Effector memory CD8-positive, alpha-beta T cell (primary cell): ENCODE measurements around the gene CRTC1.

Experiments used
- ATAC-seq: fragments of 150-1000 bp; cut with Tn5 transposase; replicated peaks from 2 replicates; pipeline ENCODE4 v1.10.0; 2021; ENCODE audit warnings: mild to moderate bottlenecking, moderate library complexity
- DNase-seq, 3 experiments: peaks; one replicate each; pipeline ENCODE4 v3.0.0; 2021
- H3K27ac Mint-ChIP-seq, 2 donors: one replicate each; pipeline ENCODE4 v1.8.0; 2022; ENCODE audit warnings: mild to moderate bottlenecking in 2 of 2, mixed read lengths in 2 of 2, moderate library complexity in 2 of 2
- H3K27me3 Mint-ChIP-seq, 2 donors: one replicate each; pipeline ENCODE4 v1.8.0; 2022; ENCODE audit warnings: mixed read lengths in 2 of 2
- H3K36me3 Mint-ChIP-seq: one replicate; pipeline ENCODE4 v1.8.0; 2022; ENCODE audit warnings: mild to moderate bottlenecking, moderate library complexity, mixed read lengths; ENCODE audit not compliant: insufficient read depth
- H3K4me1 Mint-ChIP-seq, 2 donors: one replicate each; pipeline ENCODE4 v1.8.0; 2022; ENCODE audit warnings: low read depth in 2 of 2, mixed read lengths in 2 of 2
- H3K4me3 Mint-ChIP-seq, 2 donors: one replicate each; pipeline ENCODE4 v1.8.0; 2022; ENCODE audit warnings: mild to moderate bottlenecking in 2 of 2, mixed read lengths in 2 of 2, moderate library complexity in 2 of 2
- H3K9me3 Mint-ChIP-seq, 2 donors: one replicate each; pipeline ENCODE4 v1.8.0; 2022; ENCODE audit warnings: mixed read lengths in 2 of 2

CRTC1 gene

DNA sequence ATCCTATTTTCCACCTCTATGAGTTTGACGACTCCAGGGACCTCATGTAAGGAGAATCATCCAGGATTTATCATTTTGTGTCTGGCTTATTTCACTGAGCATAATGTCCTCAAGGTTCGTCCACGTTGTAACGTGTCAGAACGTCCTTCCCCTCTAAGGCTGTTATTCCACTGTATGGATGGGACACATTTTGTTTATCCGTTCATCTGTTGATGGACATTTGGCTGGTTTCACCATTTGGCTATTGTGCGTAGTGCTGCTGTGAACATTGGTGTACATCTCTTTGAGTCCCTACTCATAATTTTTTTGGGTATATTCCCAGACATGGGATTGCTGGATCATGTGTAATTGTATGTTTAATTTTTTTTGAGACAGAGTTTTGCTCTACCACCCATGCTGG lies 21.5 kb downstream of the CRTC1 start:
- ATAC-seq (no peak), DNase-seq (no peak)
- peaks cover 12 to 18% of the 10 kb centered on the region in 2 donors for H3K4me1 Mint-ChIP-seq
- H3K36me3 Mint-ChIP-seq: peaks cover 10% of the 10 kb centered on the region
- H3K27me3 Mint-ChIP-seq: no peaks in the 10 kb centered on the region
- no peaks in the 10 kb centered on the region for H3K9me3 Mint-ChIP-seq
- no peak overlapping the region for H3K4me3 Mint-ChIP-seq
- H3K27ac Mint-ChIP-seq: no peak overlapping the region

DNA sequence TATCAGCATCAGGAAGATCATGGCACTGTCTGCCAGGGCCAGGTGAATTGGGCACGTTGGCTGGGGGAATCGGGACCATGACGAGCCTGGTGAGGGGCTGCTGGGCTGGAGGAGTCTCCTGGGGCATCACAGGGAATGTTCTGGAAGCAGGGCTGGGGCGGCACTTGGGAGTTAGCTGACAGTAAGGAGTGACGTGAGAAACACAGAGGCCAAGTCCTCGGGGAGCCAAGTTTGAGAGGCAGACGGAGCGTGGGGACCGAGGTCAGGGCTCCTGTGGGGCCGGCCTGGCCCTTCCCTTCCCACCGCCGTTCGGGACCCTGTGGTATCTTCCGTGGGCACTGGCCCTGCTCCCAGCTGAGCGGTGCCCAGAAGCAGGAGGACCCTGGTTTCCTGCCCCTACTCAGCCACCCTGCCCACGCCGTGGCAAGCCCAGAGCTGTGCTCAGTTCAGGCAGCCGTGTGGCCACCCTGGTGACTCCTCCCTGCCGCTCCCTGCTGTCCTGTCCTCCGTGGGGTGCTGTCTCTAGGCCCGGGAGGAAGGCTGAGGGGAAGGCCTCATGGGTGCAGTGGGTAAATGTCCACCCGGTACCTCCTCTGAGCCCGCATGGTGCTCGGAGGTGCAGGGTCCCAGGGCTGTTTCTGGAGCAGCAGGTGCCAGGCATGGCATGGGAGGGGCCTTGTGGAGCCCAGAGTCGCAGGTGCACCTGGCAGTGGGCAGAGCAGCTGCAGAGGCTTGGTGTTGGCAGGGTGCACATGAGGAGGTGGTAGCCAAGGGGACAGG lies 25.2 kb downstream of the CRTC1 start:
- H3K9me3 Mint-ChIP-seq: no peaks in the 10 kb centered on the region
- no peak overlapping the region for H3K4me3 Mint-ChIP-seq
- ATAC-seq: no peak
- peaks cover 12 to 17% of the 10 kb centered on the region in 2 donors for H3K4me1 Mint-ChIP-seq
- H3K27ac Mint-ChIP-seq: peak overlapping the region in 1 of 2 donors; percentile 49
- DNase-seq: no peak
- H3K27me3 Mint-ChIP-seq: no peaks in the 10 kb centered on the region
- H3K36me3 Mint-ChIP-seq: peaks cover 3% of the 10 kb centered on the region

DNA sequence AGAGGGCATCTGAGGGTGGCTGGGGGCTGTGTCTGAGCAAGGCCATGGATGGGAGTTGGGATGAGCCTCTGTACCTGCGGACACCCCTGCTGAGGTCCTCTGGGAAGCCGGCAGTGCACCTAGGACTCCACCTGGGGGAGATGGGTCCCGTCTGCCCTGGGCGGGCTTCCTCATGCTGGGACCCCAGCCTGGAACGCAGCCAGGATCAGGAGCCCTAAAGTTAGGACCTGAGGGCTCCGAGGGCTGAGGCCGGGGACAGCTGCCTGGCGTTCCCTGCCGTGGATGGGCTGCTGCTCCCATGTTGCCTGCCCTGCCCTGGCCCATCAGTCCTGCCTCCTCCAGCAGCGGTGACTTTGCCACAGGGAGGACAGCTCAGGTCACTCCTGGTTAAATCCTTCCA lies 26.1 kb downstream of the CRTC1 start:
- no peaks in the 10 kb centered on the region for H3K9me3 Mint-ChIP-seq
- H3K27ac Mint-ChIP-seq: peak overlapping the region in 1 of 2 donors; percentile 46

DNA sequence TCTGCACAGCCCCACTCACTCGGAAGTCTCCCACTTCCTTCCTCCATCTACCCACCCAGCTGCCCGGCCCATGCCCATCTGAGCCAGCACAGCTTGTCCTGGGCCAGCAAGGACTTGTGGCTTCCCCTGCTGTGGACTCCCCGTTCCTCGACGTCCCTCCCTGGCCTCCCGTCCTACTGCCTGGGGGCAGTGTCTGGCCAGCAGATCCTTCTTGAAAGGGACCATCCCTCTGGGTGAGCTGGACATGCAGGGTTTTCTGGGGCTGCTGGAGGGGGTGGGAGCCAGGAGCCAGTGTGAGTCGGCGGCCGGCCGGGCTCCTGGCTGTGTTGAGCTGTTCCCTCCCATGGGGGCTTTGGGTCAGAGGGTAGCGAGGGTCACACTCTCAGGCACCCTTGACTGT lies 26.7 kb downstream of the CRTC1 start:
- H3K36me3 Mint-ChIP-seq: peaks cover 3% of the 10 kb centered on the region
- no peaks in the 10 kb centered on the region for H3K9me3 Mint-ChIP-seq
- H3K4me1 Mint-ChIP-seq: peaks cover 16 to 22% of the 10 kb centered on the region in 2 donors
- H3K4me3 Mint-ChIP-seq: no peak overlapping the region
- ATAC-seq (no peak), DNase-seq (no peak)
- H3K27ac Mint-ChIP-seq: peak overlapping the region in 1 of 2 donors; percentile 46
- H3K27me3 Mint-ChIP-seq: no peaks in the 10 kb centered on the region

More for the DNA sequence above, 26.1 kb downstream of the CRTC1 start:
- H3K4me3 Mint-ChIP-seq: no peak overlapping the region
- no peaks in the 10 kb centered on the region for H3K27me3 Mint-ChIP-seq
- ATAC-seq (no peak), DNase-seq (no peak)
- H3K4me1 Mint-ChIP-seq: peaks cover 16 to 19% of the 10 kb centered on the region in 2 donors
- peaks cover 3% of the 10 kb centered on the region for H3K36me3 Mint-ChIP-seq

DNA sequence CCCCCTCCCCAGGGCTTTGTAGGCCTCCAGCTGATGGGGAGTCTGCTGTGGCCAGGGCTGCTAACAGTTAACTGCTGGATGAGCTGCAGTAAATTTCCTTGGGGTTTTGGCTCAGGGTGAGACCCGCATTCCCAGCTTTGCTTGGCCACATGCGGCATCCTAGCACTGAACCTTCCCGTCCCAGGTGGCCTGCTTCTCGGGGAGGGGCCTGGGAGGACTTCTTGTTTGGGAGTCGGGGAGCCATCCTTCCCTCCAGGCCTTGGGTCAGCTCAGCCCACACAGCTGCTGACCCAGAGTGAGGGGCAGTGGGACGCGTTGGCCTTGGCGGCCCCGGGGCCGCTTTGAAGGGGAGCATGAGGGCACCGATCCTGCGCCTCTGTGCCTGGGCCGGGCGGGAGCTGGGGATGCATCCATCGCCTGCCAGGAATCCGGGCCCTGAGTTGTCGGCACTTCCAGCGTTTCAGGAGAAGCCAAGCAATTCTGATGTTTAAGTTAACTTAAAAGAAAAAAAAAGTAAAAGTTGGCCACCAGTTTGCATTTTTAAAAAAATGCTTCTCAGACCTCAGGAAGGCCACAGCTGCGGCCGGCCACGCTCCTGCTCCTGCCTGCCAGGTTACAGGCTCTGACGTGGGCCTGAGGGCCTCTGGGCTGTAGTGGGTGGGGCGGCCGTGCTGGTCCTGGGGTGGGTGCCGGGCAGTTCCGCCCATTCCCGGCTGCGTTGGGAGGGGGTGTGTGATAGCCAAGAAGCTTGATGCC lies 27.7 kb downstream of the CRTC1 start:
- no peaks in the 10 kb centered on the region for H3K9me3 Mint-ChIP-seq
- H3K36me3 Mint-ChIP-seq: peaks cover 3% of the 10 kb centered on the region
- no peak overlapping the region for H3K4me3 Mint-ChIP-seq
- H3K27ac Mint-ChIP-seq: no peak overlapping the region
- H3K27me3 Mint-ChIP-seq: no peaks in the 10 kb centered on the region
- H3K4me1 Mint-ChIP-seq: peaks cover 21 to 24% of the 10 kb centered on the region in 2 donors
- DNase-seq (no peak), ATAC-seq (no peak)

DNA sequence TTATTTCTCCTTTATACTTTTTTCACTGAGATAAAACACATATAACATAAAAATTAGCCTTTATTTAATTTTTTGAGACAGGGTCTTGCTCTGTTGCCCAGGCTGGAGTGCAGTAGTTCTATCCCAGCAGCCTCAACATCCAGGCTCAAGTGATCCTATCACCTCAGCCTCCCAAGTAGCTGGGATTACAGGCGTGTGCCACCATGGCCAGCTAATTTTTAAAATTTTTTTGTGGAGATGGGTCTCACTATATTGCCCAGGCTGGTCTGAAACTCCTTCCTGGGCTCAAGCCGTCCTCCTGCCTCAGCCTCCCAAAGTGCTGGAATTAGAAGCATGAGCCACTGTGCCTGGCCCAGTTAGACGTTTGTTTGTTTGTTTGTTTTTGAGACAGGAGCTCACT lies 28.4 kb downstream of the CRTC1 start:
- Mint-ChIP-seq H3K4me1 (peaks cover 26% of the 10 kb centered on the region in 2 donors), H3K4me3 (no peak overlapping the region), H3K36me3 (peaks cover 3% of the 10 kb centered on the region), H3K9me3 (no peaks in the 10 kb centered on the region), H3K27ac (no peak overlapping the region), H3K27me3 (no peaks in the 10 kb centered on the region)
- ATAC-seq: no peak
- no peak for DNase-seq

DNA sequence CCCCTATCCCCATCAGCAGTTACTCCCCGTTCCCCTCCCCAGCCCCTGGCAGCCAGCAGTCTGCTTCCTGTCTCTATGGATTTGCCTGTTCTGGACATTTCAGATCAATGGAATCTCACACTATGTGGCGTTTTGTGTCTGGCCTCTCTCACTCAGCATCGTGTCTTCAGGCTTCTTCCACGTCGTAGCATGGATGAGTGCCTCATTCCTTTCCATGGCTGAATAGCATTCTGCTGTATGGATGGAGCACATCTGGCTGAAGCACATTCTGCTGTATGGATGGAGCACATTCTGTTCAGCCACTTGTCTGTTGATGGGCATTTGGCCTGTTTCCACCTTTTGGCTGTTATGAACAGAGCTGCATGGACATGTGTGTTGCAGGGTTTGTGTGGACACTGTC lies 29.5 kb downstream of the CRTC1 start:
- Mint-ChIP-seq H3K27me3 (no peaks in the 10 kb centered on the region), H3K36me3 (peaks cover 3% of the 10 kb centered on the region), H3K4me1 (peaks cover 28 to 29% of the 10 kb centered on the region in 2 donors), H3K9me3 (no peaks in the 10 kb centered on the region), H3K27ac (no peak overlapping the region), H3K4me3 (no peak overlapping the region)
- ATAC-seq (no peak), DNase-seq (no peak)

DNA sequence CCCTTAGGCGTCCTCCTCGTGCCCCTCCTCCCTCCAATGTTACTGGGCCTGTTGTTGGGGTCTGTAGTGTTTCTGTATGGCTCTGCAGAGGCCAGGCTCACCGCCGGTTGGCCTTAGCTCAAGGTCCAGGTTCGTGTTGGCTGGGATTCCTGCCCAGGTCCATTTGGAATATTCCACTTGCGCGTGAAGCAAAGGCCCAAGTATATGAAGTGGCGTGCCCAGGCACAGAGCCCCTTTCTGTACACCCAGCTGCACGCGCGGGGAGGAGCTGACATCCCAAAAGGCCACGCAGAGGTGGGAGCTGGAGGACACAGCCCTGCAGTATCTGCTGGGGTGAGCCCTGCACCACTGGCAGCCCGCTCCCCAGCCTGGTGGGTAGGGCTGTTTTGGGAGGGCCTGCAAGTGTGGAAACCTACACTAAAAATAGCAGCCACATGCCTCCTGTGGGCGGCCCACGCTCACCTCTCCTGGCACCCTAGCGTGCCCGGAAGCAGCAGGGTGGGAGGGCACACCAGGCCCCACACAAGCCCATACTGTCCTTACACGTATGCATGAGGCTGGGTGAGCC lies 30.2 kb downstream of the CRTC1 start:
- Mint-ChIP-seq H3K27ac (peak overlapping the region in 1 of 2 donors; percentile 65), H3K27me3 (no peaks in the 10 kb centered on the region), H3K4me3 (peak overlapping the region in 1 of 2 donors; percentile 45), H3K36me3 (peaks cover 6% of the 10 kb centered on the region), H3K4me1 (peaks cover 26 to 30% of the 10 kb centered on the region in 2 donors), H3K9me3 (no peaks in the 10 kb centered on the region)
- DNase-seq (no peak), ATAC-seq (peak; percentile 56)

DNA sequence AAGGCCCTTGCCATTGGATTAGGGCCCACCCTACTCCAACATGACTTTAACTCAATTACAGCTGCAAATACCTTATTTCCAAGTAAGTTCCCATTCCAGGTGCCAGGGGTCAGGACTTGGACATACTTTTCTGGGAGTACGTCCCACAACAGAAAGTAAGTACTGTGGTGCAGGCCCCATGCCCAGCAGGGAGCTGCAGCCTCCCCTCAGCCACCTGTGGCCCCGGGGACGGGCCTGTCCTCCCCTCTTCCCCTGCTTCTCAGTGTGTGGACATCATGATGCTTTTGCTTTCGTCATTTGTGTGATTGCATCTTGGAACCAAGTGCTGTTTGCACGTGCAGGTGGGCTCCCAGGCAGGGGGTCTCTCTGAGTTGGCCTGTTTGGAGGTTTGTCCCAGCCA lies 31.9 kb downstream of the CRTC1 start:
- ATAC-seq (no peak), DNase-seq (no peak)
- Mint-ChIP-seq H3K9me3 (no peaks in the 10 kb centered on the region), H3K4me3 (no peak overlapping the region), H3K27me3 (no peaks in the 10 kb centered on the region), H3K27ac (peak overlapping the region in 1 of 2 donors; percentile 35), H3K4me1 (peaks cover 21 to 30% of the 10 kb centered on the region in 2 donors), H3K36me3 (peaks cover 2% of the 10 kb centered on the region)

DNA sequence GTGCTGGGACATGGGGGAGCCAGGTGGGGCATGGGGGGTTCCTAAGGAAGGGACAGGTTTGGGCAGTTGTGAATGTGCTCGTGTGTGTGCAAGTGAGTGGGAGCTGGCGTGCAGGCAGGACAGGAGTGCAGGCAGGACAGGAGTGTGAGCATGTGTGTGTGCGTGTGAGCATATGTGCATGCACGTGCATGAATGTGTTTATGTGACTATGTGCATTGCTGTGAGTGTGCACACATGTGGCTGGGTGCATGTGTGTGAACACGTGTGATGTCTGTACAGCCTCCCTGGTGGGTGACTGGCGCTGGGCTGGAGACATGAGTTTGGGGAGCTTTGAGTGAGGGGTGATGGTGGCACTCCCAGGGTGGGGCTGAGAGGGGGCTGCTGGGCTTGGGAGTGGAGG lies 33.4 kb downstream of the CRTC1 start:
- Mint-ChIP-seq H3K27me3 (no peaks in the 10 kb centered on the region), H3K9me3 (no peaks in the 10 kb centered on the region), H3K4me3 (no peak overlapping the region), H3K36me3 (peaks cover 2% of the 10 kb centered on the region), H3K4me1 (peaks cover 22 to 30% of the 10 kb centered on the region in 2 donors), H3K27ac (peak overlapping the region; percentile 22 to 70)
- DNase-seq: no peak
- no peak for ATAC-seq

DNA sequence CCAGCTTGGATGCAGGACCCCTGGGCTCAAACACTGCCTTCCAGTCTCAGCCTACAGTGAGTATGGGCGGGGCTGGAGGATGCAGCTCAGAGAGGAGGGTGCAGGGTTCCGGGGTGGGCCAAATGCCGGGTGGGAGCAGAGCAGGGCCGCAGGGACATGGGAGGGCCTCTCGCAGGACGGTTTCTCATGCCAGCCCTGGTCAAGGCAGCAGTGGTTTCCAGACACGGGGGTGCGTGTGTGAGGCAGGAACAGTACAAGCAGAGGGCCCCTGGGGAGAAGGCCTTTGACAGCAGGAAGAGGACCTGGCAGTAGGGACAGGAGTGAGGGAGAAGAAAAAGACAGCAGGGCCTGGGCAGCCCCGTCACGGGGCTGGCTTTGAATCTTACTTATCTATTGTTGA lies 34.1 kb downstream of the CRTC1 start:
- Mint-ChIP-seq H3K4me3 (no peak overlapping the region), H3K4me1 (peaks cover 25 to 30% of the 10 kb centered on the region in 2 donors), H3K27me3 (no peaks in the 10 kb centered on the region), H3K27ac (peak overlapping the region; percentile 19 to 22), H3K9me3 (no peaks in the 10 kb centered on the region), H3K36me3 (peaks cover 2% of the 10 kb centered on the region)
- DNase-seq (no peak), ATAC-seq (no peak)

DNA sequence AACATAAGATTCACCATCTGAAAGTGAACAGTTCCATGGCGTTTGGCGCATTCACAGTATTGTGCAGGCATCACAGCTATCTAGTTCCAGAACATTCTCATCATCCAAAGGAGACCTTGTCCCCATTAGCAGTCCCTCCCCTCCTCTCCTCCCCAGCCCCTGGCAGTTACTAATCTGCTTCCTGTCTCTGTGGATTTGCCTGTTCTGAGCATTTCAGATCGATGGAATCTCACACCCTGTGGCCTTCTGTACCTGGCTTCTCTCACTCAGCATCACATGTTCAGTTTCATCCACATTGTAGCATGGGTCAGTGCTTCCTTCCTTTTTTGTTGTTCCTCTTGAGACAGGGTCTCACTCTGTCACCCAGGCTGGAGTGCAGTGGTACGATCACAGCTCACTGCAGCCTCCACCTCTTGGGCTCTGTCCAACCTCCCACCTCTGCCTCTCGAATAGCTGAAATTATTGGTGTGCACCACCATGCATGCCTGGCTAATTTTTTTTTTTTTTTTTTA lies 34.6 kb downstream of the CRTC1 start:
- Mint-ChIP-seq H3K27me3 (no peaks in the 10 kb centered on the region), H3K4me3 (no peak overlapping the region), H3K27ac (peak overlapping the region in 1 of 2 donors; percentile 19), H3K36me3 (peaks cover 2% of the 10 kb centered on the region), H3K4me1 (peaks cover 23 to 27% of the 10 kb centered on the region in 2 donors), H3K9me3 (no peaks in the 10 kb centered on the region)
- DNase-seq (no peak), ATAC-seq (no peak)

DNA sequence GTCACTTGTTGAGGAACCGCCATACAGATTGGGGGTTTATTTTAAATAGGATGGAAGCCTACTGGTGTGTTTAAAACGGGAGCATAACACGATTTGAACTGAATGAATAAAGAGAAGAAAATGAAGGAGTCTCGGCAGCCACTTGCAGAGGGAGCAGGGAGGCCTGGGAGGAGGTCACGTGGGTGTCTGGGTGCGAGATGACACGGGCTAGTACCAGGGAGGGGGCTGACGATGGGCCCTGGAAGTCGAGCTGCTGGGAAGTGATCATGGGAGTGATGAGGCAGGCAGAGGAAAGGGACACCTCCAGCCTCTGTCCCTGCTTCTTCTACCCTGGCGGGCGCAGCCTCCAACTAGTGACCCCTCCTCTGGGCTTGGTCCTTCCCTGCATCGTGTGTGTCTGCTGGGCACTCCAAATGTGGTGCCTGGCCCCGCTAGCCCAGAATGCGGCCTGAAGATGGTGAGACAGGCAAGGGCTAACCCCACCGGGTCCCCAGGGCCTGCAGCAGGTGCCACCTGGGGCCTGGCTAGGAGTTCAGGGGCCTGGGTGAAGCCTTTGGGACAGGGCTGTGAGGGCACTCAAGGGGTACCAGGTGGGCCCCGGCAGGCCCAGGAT lies 35.5 kb downstream of the CRTC1 start:
- DNase-seq (no peak), ATAC-seq (no peak)
- Mint-ChIP-seq H3K36me3 (peaks cover 2% of the 10 kb centered on the region), H3K4me3 (no peak overlapping the region), H3K4me1 (peaks cover 24 to 25% of the 10 kb centered on the region in 2 donors), H3K27me3 (no peaks in the 10 kb centered on the region), H3K9me3 (no peaks in the 10 kb centered on the region), H3K27ac (peak overlapping the region in 1 of 2 donors; percentile 19)
